H4 (cell line): ENCODE data around the gene HSD17B12. TPM values are rescaled to one million over a fixed set of nuclear protein-coding genes. Genes with fewer than 3 reads are reported as not detected.
"Not testable (repeated sequence)": the region's sequence is repeated elsewhere in the genome, so short reads cannot be mapped to it uniquely, and the experiment has no call there.

ENCODE experiments used
- DNase-seq: peaks from one replicate; pipeline ENCODE4 v3.0.0-alpha.2; 2015; ENCODE audit warnings: low spot score
- total RNA-seq: library from RNA; depleted of rRNA; stranded (reverse); fragments of >200 nt; shearing (Covaris generic); gene quantifications from 2 replicates; pipeline ENCODE4 v1.2.3, GENCODE V29; 2014

The HSD17B12 gene
- total RNA-seq, 1 experiment from 2014 or later = 65.0 TPM

DNA sequence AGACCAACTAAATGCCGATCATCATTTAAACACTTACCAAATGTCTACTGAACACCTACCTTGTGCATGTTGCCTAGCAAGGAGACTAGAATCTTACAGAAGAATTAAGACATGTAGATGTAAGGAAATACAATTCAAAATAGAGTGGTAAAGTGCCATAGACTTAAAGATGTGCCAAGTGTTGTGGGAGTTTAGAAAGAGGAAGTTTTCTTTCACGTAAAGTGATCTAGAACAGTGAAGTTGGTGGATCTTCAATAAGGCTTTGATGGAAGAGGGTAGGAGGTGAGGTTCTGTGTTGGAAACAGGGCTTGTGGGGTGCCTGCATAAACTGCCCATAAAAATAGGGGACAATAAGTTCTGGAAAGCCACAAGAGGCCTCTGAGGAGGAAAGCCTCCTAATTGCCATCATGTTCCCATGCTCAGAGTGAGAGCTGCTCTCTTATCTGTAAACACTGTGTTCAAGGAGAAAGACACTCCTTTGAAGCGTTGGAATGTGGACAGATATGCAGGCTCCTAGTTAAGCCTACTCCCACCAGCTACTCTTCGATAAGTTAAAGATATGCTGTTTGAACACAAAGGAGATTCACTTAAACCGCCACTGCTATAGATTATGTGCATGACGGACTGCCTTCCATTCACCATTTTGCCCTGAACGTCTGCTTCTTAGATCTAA lies 66.7 kb downstream of the HSD17B12 start:
- DNase-seq = no peak

DNA sequence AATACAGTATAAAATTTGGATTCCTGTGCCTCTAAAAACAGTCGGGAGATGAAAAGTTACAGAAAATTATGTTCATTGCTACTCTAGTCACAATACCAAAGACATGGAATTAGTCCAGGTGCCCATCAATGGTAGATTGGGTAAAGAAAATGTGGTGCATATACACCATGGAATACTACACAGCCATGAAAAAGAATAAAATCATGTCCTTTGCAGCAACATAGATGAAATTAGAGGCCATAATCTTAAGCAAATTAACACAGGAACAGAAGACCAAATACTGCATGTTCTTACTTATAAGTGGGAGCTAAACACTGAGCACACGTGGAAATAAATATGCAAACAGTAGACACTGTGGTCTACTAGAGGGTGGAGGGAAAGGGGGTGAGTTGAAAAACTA lies 67.6 kb downstream of the HSD17B12 start:
- no peak for DNase-seq

DNA sequence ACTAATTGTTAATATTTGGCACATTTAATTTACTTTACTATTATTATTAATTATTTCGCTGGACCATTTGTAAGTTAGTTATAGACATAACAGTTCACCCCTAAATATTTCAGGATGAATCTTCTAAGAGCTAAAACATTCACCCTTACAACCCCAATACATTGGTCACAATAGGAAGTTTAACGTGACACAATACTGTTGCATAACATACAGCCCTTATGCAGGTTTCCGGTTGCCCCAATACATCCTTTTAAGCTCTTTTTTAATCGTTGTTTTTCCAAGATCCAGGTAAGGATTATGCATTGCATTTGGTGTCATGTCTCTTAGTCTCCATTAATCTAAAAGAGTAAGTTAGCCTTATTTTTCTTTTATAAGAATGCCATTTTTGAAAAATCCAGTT lies 71.2 kb downstream of the HSD17B12 start:
- DNase-seq = no peak

DNA sequence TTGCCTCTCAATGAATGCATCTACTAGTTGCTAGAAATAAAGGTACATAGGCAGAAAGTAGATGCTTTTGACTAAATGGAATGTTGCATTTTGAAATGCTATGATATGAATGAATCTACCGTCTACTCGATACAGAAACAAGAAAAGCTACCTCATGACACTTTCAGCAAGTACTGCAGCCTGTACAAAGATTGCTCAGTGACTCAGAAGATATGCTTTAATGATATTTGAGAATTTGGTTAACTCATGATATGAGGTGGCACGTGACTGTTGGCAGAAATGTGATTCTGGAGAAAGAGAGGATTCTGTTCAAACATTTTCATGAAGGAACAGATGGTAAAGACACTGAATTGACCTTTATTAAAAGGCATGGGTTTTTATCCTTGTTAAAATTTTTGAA lies 76.0 kb downstream of the HSD17B12 start:
- no peak for DNase-seq

DNA sequence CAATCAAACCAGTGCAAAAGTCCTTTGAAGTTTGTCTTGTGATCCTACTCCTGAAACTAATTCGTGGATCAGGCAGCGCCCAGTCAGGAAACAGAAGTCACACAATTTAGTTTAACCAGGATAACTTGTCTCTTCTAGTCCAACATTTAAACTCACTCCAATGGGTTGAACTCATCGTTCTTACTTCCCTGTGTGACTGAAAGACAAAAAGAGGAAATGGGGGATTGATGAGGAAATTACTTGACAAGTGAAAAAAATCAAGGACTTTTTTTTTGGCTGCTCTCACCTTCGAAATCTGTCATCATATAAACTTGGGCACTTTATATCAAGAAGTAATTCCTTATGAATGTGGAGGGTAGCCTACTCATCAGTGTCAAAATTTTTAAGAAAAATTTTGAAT lies 78.4 kb downstream of the HSD17B12 start:
- DNase-seq = no peak

DNA sequence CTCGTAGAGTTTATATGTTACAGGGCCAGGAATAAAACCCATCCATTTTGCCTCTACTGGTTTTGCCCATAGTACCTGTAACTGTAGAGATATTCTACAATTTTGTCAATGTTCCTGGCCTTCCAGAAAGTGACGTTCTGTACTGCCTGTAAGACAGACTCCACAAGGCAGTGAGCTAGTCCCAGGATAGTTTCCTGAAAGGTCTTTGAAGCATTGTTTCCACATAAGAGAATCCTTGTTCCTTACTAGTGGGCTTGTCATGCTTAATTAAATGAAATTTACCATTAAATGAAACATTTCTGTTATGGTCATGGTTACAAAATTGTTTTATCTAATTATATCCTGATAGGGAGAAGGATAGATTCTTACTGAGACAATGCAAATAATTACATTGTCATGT lies 80.4 kb downstream of the HSD17B12 start:
- no peak for DNase-seq

DNA sequence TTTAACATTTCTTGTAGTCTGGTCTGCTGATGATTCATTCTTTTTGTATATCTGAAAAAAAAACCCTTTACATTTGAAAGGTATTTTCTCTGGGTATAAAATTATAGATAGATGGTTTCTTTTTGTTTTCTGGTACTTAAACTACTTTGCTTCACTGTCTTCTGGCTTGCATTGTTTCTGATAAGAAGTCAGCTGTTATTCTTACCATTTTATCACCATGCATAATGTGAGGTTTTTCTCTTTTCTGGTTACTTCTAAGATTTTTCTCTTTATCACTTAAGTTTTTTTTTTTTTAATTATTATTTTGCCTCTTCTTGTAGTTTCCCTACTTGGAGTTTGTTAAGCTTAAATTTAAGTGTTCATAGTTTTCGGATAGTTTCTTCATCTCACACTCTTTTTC lies 84.7 kb downstream of the HSD17B12 start:
- no peak for DNase-seq

DNA sequence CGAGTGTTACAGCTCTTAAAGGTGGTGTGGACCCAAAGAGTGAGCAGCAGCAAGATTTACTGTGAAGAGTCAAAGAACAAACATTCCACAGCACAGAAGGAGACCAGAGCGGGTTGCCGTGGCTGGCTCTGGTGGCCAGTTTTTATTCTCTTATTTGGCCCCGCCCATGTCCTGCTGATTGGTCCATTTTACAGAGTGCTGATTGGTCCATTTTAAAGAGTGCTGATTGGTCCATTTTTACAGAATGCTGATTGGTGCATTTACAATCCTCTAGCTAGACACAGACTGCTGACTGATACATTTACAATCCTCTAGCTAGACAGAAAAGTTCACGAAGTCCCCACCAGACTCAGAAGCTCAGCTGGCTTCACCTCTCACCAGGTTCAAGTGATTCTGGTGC lies 88.1 kb downstream of the HSD17B12 start:
- not testable (repeated sequence) for DNase-seq

DNA sequence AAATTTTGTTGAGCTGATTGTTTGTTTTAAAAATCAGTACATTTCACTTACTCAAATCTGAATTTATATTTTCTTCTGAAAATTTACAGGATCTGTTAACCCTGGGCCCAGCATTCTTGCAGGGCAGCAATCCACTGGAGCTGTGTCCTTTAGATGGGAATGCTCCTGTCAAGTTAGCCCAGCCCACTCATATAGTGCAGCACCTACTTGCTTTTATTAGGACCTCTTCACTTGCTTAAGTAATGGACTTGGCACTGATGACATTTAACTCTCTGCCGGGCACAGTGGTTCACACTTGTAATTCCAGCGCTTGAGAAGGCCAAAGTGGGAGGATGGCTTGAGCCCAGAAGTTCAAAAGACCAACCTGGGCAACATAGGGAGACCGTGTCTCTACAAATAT lies 89.6 kb downstream of the HSD17B12 start:
- DNase-seq = no peak

DNA sequence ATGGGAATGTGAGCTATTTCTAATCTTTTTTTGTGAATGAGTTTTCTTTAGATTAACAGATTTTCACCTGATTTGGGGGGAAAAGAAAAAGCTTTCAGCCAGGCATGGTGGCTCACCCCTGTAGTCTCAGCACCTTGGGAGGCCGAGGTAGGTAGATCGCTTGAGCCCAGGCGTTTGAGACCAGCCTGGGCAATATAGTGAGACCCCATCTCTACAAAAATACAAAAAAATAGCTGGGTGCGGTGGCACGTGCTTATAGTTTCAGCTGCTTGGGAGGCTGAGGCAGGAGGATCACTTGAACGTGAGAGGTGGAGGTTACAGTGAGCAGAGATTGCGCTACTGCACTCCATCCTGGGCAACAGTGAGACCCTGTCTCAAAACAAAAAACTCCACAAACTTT lies 92.2 kb downstream of the HSD17B12 start:
- DNase-seq = no peak

DNA sequence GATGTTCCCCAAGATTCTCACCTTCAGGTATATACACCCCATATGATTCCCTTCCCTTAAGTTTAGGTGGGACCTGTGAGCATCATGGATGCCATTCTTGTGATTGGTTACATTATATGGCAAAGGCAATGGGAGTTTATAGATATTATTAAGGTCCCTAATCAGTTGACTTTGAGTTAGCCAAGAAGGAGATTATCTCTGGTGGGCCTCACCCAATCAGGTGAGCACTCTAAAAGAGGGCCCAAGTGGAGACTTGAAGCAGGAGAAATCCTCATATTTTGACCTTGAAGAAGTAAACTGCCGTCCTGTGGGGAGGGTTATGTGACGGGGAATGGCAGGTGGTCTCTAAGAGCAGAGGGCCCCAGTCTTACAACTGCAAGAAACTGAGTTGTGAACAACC lies 94.2 kb downstream of the HSD17B12 start:
- no peak for DNase-seq

DNA sequence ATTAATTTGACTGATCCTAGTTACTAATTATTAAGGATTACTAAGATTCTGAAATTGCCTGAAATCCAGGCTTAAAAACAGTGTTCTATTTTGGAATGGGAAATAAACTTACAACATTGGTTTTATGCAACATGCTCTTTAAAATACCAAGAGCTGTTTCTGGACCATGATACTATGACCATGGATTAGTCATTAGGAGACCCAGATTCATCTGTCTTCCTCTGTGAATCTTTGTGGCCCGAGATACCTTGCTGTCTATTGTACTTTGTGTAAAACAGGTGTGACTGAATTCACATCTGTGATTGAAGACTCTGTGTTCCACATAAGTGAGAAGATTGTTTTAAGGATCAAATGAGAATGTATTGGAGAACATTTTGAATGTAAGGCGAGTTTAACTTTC lies 98.8 kb downstream of the HSD17B12 start:
- no peak for DNase-seq

DNA sequence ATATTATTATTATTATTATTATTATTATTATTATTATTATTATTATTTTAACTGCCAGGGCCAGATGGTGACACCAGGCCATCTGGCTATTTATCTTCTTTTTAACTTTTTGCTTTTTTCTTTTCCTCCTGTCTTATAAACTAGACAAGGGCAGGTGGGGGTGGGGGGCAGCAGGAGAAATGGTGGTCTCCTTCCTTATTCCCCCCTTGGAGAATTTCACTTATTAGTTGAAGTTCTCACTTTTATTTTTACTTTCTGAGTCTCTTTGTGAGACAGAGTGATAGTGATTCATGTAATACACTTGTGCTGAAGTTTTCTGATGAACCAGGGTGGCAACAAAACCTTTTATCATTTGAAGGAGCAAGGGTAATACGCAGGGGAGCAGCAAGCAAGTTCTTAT lies 103.8 kb downstream of the HSD17B12 start:
- DNase-seq = no peak

DNA sequence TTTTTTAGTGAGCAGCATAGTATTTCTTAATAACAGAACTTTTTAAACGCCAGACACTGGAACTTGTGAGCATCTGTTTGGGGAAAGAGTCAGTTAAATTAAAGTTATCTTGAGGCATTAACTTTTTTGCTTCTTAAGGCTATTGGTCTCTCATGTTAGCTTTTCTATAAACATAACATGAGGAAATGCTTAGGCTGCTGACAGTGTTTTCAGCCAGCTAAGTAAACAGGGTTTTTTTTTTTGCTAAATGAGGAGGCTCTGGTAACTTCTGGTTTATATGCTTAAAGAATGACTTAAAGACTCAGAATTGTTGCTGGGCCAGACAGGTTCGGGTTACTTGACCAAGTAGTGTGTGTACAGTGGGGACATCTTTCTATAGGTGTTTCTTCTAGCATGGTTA lies 104.3 kb downstream of the HSD17B12 start:
- no peak for DNase-seq

DNA sequence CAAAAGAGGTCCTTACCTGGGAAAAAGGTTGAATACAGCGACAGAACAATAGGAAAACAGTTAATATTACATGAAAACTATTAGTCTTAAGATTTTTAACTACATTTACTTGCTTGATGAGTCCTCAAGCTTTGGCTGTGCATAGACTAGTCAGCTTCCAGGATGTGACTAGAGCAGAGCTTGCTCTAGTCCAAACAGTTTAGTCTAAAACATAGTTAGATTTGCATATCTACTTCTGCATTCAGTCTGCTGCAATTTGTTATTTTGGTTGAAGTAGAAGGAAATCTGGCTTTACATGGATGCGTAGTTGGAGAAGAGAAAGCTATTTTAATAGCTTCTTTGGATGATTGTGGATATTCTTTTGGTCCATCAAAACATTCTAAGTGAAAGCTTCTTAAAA lies 104.8 kb downstream of the HSD17B12 start:
- DNase-seq = no peak

DNA sequence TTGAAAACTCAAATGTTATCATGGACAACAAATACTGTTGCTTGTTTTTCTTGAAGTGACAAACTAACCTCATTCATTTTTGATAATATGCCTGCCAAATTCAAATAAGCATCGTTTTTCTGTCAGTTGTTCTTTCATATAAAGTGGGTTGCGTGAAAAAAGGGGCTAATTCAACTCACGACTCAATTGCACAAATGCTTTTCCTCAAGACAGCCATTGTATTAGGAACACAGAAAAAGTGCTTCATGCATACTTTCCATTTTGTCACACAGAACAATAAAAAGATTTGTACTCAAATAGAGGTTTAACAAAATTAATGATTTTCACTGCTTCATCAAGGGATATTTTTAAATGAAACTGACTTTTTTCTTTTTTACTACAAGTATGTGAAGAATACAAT lies 105.5 kb downstream of the HSD17B12 start:
- DNase-seq = no peak

DNA sequence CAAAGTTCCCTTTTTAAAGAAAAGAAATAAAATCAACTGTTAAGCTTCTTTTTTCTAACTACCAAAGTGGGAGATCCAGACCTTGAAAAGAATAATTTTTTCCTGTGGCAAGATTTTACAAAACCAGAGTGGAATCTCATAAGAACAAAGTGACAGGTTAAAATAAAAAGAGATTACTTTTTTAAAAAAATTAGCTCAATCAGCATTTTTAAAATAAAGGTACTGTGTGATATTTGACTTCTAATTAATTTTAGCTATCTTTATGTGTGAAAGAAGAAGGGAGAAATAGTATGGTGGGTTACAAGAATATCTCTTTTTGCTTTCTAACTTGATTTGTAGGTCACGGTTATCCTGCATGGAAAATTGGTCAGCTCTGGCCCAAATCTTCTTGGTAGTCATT lies 107.3 kb downstream of the HSD17B12 start:
- no peak for DNase-seq

DNA sequence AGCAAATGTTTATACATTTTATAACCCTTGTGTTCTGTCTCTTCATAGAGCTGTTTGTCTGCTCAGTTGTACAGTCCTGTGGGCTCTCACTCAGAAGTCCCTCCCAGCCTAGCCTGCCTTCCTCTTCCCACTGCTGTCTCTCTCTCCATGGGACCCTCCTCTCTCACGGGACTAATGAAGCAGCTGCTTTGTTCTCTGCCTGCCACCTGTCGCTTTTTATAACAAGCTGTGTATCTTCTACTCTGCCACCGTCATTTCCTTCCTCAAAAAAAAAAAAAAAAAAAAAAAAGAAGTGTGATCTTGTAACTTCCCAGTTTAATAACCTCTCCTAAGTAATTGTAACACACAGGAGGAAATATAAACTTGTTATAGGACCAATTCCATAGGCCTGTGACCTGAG lies 107.9 kb downstream of the HSD17B12 start:
- DNase-seq = no peak

DNA sequence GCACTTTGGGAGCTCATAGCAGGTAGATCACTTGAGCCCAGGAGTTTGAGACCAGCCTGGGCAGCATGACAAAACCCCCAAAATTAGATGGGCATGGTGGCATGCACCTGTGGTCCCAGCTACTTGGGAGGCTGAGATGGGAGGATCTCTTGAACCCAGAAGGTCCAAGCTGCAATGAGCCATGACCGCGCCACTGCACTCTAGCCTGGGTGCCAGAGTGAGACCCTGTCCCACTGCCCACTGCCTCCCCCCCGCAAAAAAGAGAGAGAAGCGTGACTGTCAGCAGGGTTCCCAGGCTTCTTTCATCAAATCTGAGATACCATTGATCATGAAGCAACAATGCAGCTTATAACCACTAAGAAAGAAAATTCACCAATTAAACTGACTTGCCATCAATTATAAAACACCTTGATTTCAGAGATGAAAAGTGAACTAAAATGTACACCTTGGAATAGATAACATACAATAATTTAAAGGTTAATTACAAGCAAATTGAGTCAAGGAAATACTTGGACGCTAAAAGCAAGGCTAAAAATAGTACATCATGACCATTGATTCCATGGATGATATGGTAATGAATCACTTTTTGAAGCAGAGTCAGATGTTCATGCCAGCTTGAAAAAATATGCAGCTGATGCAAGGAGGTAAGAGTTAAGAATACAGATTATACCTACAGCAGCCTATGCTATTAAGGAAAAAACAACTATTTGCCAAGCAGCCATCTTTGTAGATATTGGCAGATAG lies 109.3 kb downstream of the HSD17B12 start:
- no peak for DNase-seq

DNA sequence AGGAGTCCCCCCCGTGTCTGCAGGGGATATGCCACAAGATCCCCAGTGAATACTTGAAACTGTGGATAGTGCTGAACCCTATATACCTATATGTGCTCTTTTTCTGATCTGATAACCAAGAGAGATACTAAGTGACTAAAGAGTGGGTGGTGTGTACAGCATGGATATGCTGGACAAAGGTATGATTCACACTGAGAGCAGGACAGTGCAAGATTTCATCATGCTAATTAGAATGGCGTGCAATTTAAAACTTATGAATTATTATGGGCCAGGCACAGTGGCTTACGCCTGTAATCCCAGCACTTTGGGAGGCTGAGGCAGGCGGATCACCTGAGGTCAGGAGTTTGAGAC lies 109.9 kb downstream of the HSD17B12 start:
- DNase-seq = no peak

DNA sequence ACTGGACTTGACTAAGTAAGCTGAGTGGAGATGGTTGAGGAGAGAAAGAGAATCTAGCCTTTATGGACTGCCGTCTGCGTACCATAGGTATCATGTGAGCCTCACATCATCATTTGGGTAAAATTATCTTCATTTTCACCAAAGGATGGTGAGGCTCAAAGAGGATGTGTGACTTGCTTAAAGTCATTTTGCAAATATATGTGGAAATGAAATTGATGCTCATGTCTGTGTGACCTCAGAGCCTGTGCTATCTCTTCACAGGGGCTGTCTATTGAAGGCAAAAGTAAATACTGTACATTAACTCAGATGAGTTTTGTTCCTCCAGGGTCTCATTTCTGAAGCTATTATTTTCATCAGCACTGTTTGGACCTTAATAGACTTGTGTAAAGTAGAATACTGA lies 116.8 kb downstream of the HSD17B12 start:
- no peak for DNase-seq

DNA sequence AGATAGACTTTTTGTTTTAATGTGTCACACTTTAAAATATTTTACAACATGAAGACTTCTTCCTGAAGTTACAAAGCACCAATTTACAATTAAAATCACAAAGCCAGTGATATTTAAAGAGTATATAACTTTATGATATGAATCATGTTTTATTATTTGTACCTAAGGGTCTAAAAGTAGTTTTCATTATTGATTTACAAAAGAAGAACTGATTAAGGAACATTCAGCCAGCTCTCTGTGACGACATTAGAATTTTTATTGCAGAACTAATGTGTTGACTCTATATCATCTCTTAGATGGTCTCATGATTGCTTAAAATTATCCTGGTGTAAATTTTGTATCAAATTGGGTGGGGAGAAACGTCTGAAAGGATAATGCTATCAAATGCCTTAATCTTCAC lies 117.3 kb downstream of the HSD17B12 start:
- no peak for DNase-seq

DNA sequence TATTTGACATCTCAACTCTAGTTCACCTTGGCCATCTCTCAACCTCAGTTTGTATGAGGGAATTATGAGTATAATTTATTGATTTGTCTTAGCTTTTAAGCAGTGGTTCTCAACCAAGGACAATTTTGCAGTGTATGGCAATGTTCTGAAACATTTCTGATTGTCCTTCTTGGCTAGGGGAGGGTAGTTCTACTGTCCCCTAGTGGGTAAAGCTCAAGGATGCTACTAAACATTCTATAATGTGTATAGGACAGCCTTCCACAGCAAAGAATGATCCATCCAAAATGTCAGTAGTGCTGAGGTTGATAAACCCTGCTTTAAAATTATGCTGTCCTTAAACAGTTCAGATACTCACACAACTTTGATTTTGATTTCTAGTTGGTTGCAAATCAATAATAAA lies 122.0 kb downstream of the HSD17B12 start:
- no peak for DNase-seq

DNA sequence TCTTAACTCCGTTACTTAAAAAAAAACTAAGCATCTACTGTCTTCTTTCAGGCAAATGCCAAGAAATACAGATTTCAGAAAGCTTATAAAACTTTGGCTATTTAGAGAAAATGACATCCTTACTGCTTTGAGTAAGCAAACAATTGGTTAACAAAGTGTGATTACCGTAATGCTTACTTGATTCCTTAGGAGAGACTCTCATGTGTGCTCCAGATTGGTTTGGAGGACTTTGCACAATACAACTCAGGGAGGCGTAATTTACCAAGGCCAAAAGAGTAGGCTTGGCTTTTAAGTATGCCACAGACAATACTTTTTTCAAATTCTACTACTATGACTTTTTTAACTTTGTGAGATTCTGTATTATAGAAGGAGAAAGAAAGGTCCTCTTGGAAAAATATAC lies 123.2 kb downstream of the HSD17B12 start:
- DNase-seq = no peak
